HG03039 (cell line): ENCODE results near the gene TXNRD2.
"Not testable (repeated sequence)": the region's sequence is repeated elsewhere in the genome, so short reads cannot be mapped to it uniquely, and the experiment has no call there.

Experiments
- ATAC-seq: cut with Tn5 transposase; IDR thresholded peaks from one replicate; pipeline ENCODE4 v1.9.1; 2021; ENCODE audit warnings: mild to moderate bottlenecking, moderate library complexity; ENCODE audit not compliant: unreplicated experiment

TXNRD2 gene

GRCh38 chr22:19832476-19833108, 109.0 kb downstream of the TXNRD2 start:
- ATAC-seq, result no peak

GRCh38 chr22:19831979-19832378, 109.6 kb downstream of the TXNRD2 start:
- ATAC-seq, result not testable (repeated sequence)

DNA sequence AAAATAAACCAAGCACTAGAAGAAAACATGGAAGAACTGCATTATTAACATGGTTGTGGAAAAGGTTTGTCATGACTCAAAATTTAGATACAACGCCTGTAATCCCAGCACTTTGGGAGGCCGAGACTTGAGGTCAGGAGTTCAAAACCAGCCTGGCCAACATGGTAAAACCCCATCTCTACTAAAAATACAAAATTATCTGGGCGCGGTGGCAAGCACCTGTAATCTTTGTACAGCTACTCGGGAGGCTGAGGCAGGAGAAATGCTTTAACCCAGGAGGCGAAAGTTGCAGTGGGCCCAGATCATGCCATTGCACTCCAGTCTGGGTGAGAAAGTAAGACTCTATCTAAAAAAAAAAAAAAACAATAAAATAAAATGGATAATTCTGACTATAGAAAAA, 110.6 kb downstream of the TXNRD2 start:
- no peak for ATAC-seq

DNA sequence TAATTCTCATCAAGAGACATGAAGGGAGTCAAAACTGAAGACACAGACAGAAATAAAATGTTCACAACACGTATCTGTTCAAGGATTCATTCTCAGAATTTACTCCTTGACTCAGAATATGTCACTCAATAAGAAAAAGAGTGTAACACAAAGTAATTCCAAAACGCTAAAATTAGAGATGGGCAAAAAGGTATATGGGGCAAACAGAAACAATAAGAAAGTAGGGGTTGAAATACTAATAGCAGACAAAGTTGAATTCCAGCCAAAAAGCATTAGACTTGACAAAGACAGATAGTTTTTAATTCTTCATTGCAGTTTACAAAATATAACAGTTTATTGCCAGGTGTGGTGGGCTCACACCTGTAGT, 113.6 kb downstream of the TXNRD2 start:
- ATAC-seq, result no peak

- no peak for ATAC-seq
These were observed 114.1 kb downstream of the TXNRD2 start for GRCh38 chr22:19827341-19828034.

- no peak for ATAC-seq
These were observed 115.0 kb downstream of the TXNRD2 start for GRCh38 chr22:19826619-19826950.

- ATAC-seq, result no peak
These were observed 115.6 kb downstream of the TXNRD2 start for GRCh38 chr22:19825904-19826618.
